ENCODE measurements around the gene PSTPIP2.

GRCh38 chr18:46008531-46008930 is 63.5 kb downstream of the PSTPIP2 start:
- TF ChIP-seq EZH2 (IDR thresholded peaks at IDR 0.05; ENCODE audit: low read depth, unreplicated experiment) (no peak), EZH2phosphoT487 (IDR thresholded peaks at IDR 0.05; ENCODE audit: unreplicated experiment) (no peak), POLR2AphosphoS5 (IDR thresholded peaks at IDR 0.05; ENCODE audit: low read depth) (no peak), CREB1 (CRISPR knock-in tag; IDR thresholded peaks at IDR 0.05; ENCODE audit: low read depth) (no peak), REST (IDR thresholded peaks at IDR 0.05; ENCODE audit: unreplicated experiment) (no peak), JUNB (IDR thresholded peaks at IDR 0.05; ENCODE audit: unreplicated experiment) (no peak), ZNF331 (CRISPR knock-in tag; IDR thresholded peaks at IDR 0.05; ENCODE audit: low read depth) (no peak), ZNF114 (CRISPR knock-in tag; IDR thresholded peaks at IDR 0.05) (no peak), STAT1 (IDR thresholded peaks at IDR 0.05; ENCODE audit: unreplicated experiment) (no peak), NANOG (IDR thresholded peaks at IDR 0.05; ENCODE audit: borderline replicate concordance) (no peak)
- TF ChIP-seq, protein P1, sequence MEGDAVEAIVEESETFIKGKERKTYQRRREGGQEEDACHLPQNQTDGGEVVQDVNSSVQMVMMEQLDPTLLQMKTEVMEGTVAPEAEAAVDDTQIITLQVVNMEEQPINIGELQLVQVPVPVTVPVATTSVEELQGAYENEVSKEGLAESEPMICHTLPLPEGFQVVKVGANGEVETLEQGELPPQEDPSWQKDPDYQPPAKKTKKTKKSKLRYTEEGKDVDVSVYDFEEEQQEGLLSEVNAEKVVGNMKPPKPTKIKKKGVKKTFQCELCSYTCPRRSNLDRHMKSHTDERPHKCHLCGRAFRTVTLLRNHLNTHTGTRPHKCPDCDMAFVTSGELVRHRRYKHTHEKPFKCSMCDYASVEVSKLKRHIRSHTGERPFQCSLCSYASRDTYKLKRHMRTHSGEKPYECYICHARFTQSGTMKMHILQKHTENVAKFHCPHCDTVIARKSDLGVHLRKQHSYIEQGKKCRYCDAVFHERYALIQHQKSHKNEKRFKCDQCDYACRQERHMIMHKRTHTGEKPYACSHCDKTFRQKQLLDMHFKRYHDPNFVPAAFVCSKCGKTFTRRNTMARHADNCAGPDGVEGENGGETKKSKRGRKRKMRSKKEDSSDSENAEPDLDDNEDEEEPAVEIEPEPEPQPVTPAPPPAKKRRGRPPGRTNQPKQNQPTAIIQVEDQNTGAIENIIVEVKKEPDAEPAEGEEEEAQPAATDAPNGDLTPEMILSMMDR (conservative IDR thresholded peaks at IDR 0.05; ENCODE audit: low read depth in 2 of 2), result no peak
- TF ChIP-seq, protein P2, sequence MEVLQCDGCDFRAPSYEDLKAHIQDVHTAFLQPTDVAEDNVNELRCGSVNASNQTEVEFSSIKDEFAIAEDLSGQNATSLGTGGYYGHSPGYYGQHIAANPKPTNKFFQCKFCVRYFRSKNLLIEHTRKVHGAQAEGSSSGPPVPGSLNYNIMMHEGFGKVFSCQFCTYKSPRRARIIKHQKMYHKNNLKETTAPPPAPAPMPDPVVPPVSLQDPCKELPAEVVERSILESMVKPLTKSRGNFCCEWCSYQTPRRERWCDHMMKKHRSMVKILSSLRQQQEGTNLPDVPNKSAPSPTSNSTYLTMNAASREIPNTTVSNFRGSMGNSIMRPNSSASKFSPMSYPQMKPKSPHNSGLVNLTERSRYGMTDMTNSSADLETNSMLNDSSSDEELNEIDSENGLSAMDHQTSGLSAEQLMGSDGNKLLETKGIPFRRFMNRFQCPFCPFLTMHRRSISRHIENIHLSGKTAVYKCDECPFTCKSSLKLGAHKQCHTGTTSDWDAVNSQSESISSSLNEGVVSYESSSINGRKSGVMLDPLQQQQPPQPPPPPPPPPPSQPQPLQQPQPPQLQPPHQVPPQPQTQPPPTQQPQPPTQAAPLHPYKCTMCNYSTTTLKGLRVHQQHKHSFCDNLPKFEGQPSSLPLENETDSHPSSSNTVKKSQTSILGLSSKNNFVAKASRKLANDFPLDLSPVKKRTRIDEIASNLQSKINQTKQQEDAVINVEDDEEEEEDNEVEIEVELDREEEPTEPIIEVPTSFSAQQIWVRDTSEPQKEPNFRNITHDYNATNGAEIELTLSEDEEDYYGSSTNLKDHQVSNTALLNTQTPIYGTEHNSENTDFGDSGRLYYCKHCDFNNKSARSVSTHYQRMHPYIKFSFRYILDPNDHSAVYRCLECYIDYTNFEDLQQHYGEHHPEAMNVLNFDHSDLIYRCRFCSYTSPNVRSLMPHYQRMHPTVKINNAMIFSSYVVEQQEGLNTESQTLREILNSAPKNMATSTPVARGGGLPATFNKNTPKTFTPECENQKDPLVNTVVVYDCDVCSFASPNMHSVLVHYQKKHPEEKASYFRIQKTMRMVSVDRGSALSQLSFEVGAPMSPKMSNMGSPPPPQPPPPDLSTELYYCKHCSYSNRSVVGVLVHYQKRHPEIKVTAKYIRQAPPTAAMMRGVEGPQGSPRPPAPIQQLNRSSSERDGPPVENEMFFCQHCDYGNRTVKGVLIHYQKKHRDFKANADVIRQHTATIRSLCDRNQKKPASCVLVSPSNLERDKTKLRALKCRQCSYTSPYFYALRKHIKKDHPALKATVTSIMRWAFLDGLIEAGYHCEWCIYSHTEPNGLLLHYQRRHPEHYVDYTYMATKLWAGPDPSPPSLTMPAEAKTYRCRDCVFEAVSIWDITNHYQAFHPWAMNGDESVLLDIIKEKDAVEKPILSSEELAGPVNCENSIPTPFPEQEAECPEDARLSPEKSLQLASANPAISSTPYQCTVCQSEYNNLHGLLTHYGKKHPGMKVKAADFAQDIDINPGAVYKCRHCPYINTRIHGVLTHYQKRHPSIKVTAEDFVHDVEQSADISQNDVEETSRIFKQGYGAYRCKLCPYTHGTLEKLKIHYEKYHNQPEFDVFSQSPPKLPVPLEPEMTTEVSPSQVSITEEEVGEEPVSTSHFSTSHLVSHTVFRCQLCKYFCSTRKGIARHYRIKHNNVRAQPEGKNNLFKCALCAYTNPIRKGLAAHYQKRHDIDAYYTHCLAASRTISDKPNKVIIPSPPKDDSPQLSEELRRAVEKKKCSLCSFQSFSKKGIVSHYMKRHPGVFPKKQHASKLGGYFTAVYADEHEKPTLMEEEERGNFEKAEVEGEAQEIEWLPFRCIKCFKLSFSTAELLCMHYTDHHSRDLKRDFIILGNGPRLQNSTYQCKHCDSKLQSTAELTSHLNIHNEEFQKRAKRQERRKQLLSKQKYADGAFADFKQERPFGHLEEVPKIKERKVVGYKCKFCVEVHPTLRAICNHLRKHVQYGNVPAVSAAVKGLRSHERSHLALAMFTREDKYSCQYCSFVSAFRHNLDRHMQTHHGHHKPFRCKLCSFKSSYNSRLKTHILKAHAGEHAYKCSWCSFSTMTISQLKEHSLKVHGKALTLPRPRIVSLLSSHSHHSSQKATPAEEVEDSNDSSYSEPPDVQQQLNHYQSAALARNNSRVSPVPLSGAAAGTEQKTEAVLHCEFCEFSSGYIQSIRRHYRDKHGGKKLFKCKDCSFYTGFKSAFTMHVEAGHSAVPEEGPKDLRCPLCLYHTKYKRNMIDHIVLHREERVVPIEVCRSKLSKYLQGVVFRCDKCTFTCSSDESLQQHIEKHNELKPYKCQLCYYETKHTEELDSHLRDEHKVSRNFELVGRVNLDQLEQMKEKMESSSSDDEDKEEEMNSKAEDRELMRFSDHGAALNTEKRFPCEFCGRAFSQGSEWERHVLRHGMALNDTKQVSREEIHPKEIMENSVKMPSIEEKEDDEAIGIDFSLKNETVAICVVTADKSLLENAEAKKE (CRISPR knock-in tag; IDR thresholded peaks at IDR 0.05), result no peak
- TF ChIP-seq, protein P3, sequence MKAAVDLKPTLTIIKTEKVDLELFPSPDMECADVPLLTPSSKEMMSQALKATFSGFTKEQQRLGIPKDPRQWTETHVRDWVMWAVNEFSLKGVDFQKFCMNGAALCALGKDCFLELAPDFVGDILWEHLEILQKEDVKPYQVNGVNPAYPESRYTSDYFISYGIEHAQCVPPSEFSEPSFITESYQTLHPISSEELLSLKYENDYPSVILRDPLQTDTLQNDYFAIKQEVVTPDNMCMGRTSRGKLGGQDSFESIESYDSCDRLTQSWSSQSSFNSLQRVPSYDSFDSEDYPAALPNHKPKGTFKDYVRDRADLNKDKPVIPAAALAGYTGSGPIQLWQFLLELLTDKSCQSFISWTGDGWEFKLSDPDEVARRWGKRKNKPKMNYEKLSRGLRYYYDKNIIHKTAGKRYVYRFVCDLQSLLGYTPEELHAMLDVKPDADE (IDR thresholded peaks at IDR 0.05), result no peak
